HG03066 (cell line): ENCODE data around the gene CACNA2D3.
"Not testable (repeated sequence)": the region's sequence is repeated elsewhere in the genome, so short reads cannot be mapped to it uniquely, and the experiment has no call there.

Source experiments
- ATAC-seq: cut with Tn5 transposase; IDR thresholded peaks from one replicate; pipeline ENCODE4 v1.9.1; 2021; ENCODE audit warnings: low read depth; ENCODE audit not compliant: unreplicated experiment

Gene CACNA2D3

GRCh38 chr3:54432975-54433374 is 310.6 kb downstream of the CACNA2D3 start:
- ATAC-seq = no peak

- ATAC-seq = no peak
These were observed 311.5 kb downstream of the CACNA2D3 start for GRCh38 chr3:54433846-54434245.

DNA sequence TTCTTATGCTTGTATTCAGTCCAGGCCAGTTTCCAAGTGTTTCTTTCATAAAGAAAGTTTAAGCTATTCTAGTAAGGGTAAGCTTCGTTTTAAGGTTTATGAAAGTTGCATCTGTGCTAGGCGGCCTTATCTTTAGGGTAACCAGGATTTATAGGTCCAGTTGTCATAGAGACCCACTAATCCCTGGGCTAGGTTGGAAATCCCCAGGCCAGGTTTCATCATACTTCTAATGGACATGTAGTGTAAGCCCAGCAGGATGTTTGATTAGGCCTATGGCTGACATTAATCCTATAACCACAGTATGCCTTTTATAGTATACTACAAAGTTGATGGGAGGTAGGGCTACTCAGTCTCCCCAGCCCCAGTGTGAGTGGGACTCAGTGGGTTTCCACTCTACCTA is 312.4 kb downstream of the CACNA2D3 start:
- ATAC-seq = no peak

GRCh38 chr3:54437271-54437670 is 314.9 kb downstream of the CACNA2D3 start:
- ATAC-seq = no peak

- no peak for ATAC-seq
These were observed 321.3 kb downstream of the CACNA2D3 start for GRCh38 chr3:54443561-54444161.

GRCh38 chr3:54445630-54446029 is 323.3 kb downstream of the CACNA2D3 start:
- ATAC-seq = no peak

GRCh38 chr3:54447427-54447826 is 325.1 kb downstream of the CACNA2D3 start:
- no peak for ATAC-seq

DNA sequence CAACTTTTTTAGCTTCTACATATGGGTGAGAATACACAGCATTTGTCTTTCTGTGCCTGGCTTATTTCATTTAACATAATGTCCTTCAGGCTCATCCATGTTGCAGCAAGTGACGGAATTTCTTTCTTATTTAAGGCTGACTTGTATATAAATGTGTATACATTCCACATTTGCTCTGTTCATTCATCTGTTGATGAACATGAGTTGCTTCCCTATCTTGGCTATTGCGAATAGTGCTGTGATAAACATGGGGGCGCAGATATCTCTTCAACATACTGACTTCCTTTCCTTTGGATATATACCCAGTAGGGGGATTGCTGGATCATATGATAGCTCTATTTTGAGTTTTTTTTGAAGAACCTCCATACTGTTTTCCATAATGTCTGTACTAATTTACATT is 332.5 kb downstream of the CACNA2D3 start:
- no peak for ATAC-seq

DNA sequence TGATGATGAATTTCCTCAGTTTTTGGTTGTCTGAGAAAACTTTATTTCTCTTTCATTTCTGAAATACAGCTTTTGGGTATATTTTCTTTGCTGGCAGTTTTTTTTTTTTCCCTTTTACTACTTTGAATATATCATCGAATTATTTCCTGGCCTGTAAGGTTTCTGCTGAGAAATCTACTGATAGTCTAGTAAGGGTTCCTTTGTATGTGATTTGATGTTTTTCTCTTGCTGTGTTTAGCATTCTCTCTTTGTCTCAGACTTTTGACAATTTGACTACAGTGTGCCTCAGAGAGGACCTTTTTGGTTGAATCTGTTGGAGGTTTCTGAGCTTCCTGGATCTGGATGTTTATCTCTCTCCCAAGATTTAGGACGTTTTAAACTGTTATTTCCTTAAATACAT is 336.0 kb downstream of the CACNA2D3 start:
- no peak for ATAC-seq

DNA sequence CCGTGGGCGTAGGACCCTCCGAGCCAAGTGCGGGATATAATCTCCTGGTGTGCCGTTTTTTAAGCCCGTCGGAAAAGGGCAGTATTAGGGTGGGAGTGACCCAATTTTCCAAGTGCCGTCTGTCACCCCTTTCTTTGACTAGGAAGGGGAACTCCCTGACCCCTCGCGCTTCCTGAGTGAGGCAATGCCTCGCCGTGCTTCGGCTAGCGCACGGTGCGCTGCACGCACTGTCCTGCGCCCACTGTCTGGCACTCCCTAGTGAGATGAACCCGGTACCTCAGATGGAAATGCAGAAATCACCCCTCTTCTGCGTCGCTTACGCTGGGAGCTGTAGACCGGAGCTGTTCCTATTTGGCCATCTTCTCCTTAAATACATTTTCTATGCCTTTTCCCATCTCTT is 342.2 kb downstream of the CACNA2D3 start:
- not testable (repeated sequence) for ATAC-seq

GRCh38 chr3:54476891-54477290 is 354.5 kb downstream of the CACNA2D3 start:
- no peak for ATAC-seq

DNA sequence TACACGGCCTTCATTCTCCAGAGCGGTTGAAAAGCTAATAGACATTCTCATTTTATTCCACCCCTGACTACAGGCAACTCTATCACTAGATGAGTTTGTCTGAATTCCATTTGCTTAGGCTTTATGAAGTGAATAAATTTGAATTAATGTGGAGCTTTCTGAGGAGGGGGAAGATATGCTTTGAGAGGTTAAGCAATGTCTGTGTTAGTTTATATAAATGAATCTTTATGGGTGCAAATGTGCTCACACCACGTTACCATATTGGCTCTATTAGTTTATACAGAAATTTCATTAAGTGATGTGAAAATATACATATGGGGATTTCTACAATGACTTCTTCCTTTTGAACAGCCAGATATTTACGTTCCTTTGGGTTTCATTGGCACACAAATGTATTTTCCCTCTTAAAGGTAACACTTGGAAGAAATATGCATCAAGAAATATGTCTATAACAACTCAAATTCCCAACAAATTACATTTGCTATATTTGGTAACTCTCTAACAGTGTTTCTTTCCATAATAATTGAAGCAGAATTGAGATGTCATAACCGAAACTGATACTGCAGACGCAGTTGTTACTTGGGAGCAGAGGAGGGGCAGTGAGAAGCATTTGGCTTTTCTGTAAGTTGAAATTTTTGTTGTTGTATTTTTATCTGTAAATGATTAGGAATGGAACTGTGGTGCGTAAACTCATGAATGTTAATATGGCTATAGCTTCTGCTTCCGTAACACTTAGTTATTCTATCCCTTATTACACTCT is 359.4 kb downstream of the CACNA2D3 start:
- ATAC-seq = no peak

GRCh38 chr3:54484334-54484733 is 362.0 kb downstream of the CACNA2D3 start:
- ATAC-seq = no peak

GRCh38 chr3:54486317-54486716 is 364.0 kb downstream of the CACNA2D3 start:
- no peak for ATAC-seq

DNA sequence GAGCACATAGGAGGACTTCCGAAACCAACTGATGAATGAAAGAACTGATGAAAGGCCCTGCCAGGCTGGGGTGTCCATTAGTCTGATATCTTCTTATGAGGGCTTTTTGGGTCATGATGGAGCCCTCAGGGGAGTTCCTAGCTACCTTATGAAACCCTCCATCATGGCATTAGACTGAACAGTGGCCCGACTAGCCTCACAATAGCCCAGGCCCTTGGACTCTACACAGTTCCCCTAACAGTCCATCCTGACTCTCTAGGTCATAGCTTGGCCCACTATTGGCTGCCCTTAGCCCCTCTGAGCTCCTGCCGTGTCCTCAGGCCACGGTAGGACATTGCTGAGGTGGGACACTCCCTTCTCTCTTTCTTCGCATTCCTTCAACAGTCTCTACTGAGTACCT is 365.9 kb downstream of the CACNA2D3 start:
- ATAC-seq = no peak

DNA sequence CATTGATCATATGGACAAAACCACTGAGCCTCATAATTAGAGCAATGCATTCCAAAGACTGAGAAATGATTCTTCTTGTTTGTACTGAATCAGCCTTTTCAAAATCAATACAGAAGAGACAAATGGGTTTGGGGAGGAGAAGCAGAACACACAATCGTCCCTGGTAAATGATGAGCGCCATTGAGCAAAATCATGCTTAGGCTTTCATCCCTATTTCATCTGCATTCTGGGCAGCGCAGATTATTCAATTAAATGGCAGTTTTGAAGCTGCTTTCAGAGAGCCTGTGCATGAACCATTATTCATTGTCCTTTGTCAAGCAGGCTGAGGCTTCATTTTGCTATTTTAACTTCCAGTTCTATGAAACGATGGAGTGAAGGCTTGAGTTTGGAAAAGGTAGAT is 371.9 kb downstream of the CACNA2D3 start:
- ATAC-seq = no peak

GRCh38 chr3:54506603-54507002 is 384.3 kb downstream of the CACNA2D3 start:
- ATAC-seq = no peak

- ATAC-seq = no peak
These were observed 385.6 kb downstream of the CACNA2D3 start for GRCh38 chr3:54507876-54508460.

GRCh38 chr3:54510506-54510905 is 388.2 kb downstream of the CACNA2D3 start:
- ATAC-seq = no peak

GRCh38 chr3:54511766-54512365 is 389.5 kb downstream of the CACNA2D3 start:
- ATAC-seq = no peak

DNA sequence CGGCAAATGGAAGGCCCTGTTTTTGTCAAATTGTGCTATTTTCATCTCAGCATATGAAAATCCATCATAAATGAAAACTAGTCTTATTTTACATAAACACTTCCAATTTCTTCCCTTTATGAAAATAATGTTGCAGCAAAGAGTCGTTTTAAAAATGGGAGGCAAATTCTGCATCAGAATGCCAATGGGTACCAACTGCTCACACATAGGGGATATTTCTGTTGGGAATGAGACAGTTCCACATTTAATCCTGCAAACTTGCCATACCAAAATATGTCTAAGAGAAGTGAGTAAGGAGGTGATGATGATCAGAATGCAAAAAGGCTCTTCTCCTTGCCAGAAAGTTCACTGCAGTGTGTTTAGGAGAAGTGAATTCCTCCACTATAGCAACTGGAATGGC is 391.7 kb downstream of the CACNA2D3 start:
- ATAC-seq = no peak

DNA sequence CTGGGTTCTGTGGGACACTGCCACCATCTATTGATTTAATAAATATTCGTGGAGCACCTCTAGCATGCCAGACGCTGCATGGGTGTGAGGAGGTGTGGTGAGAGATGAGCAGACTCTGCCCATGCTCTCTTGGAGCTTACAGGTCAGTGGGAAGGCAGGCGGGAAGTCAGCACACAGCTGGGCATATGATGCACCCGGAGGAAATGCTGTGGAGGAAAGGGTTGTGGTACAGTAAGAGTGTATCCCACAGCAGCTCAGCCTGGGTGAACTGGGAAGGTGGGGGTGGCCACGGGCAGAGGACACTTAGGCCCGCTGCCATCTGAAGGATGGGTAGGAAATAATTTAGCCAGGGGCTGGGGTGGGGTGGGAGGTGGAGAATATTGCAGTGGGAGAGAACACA is 392.1 kb downstream of the CACNA2D3 start:
- no peak for ATAC-seq
